ENCODE measurements around the gene ASCL5. TPM values are rescaled to one million over a fixed set of nuclear protein-coding genes. Genes with fewer than 3 reads are reported as not detected.

Gene ASCL5
- total and polyA plus RNA-seq, 2 of the 13 experiments (the other 11 are each of a cell fraction or from before 2014, with no cell fraction given), result not detected

- no peak overlapping the region for H3K4me3 ChIP-seq (replicated peaks in 1 of 3; ENCODE audit: insufficient read depth in 1 of 3, low read depth in 2 of 3, low read length in 3 of 3)
- H3K9ac ChIP-seq (ENCODE audit: insufficient read depth, low read depth, low read length), result no peak overlapping the region
- in situ Hi-C loops (cut with HindIII; ENCODE audit: extremely low pct_ligation_motif_present, low pct_unique_long_range_greater_than_20kb) (loop anchor here (5.0 kb wide), 1 partner anchor 68 kb away; no protein-coding TSS in a partner anchor), intact Hi-C loops (cut with micrococcal nuclease; ENCODE audit: unreplicated experiment) (loop anchor here (1.0 kb wide), 4 partner anchors 21 to 74 kb away; no protein-coding TSS in a partner anchor)
- peaks cover 10% of the 10 kb centered on the region for H3K79me2 ChIP-seq (ENCODE audit: insufficient read depth, low read length)
- CTCF ChIA-PET (ENCODE audit: low intra/inter-chr PET ratio, low total read pairs), result interaction anchor here (1.5 to 1.7 kb wide), 3 partner anchors 35 to 75 kb away, joined by 3 to 23 read pairs (median 16); no protein-coding TSS in a partner anchor
- no peaks in the 10 kb centered on the region for H3K9me3 ChIP-seq (ENCODE audit: low read length)
- BruUV-seq (replicated peaks), result no TSS peak
- no peak overlapping the region for H3K4me2 ChIP-seq (ENCODE audit: low read depth, low read length)
- DNase-seq (ENCODE audit: low spot score) (peak; percentile 59), ATAC-seq (peak; percentile 57), FAIRE-seq (peak; percentile 76)
- H3K27me3 ChIP-seq (ENCODE audit: control insufficient read depth in 1 of 2, insufficient read depth in 2 of 2, low read length in 2 of 2), result no peaks in the 10 kb centered on the region
- H4K20me1 ChIP-seq (ENCODE audit: insufficient read depth, low read length), result no peaks in the 10 kb centered on the region
- H3K27ac ChIP-seq (ENCODE audit: extremely low read length, insufficient read depth, low read length), result no peak overlapping the region
- H2AFZ ChIP-seq (ENCODE audit: low read length), result no peak overlapping the region
- POLR2A ChIA-PET, result no interaction called here
- peaks cover 19 to 72% of the 10 kb centered on the region in 2 experiments for H3K36me3 ChIP-seq (replicated peaks in 1 of 2; ENCODE audit: control insufficient read depth in 1 of 2, insufficient read depth in 2 of 2, low read length in 2 of 2)
- peaks cover 13% of the 10 kb centered on the region for H3K4me1 ChIP-seq (ENCODE audit: insufficient read depth, low read length)
- WGBS (ENCODE audit: low lambda C conversion rate), result 60% methylated on average over 4 of the region's 4 CpGs
- TF ChIP-seq ZNF34 (CRISPR knock-in tag; IDR thresholded peaks at IDR 0.05; ENCODE audit: borderline replicate concordance) (no peak), FOXO1 (CRISPR knock-in tag; IDR thresholded peaks at IDR 0.05) (0 out of 2 replicates have a peak, but pooled peaks have one; percentile 17), MAX (IDR thresholded peaks at IDR 0.05) (0 out of 2 replicates have a peak, but pooled peaks have one; percentile 20), CTCF (CRISPR knock-in tag; IDR thresholded peaks at IDR 0.05) (peak; percentile 68), FOXJ3 (CRISPR knock-in tag; IDR thresholded peaks at IDR 0.05; ENCODE audit: borderline replicate concordance) (peak; percentile 73; the same call in 1 of the 2 replicates), FOXA1 (IDR thresholded peaks at IDR 0.05) (no peak), FOXA1 (CRISPR knock-in tag; IDR thresholded peaks at IDR 0.05) (peak; percentile 73), SMC3 (IDR thresholded peaks at IDR 0.05; ENCODE audit: low read length) (peak; percentile 93), RAD21 (CRISPR knock-in tag; IDR thresholded peaks at IDR 0.05) (peak; percentile 70), FOXA3 (CRISPR knock-in tag; IDR thresholded peaks at IDR 0.05) (peak; percentile 65), ZNF160 (CRISPR knock-in tag; IDR thresholded peaks at IDR 0.05) (no peak), ZNF44 (CRISPR knock-in tag; IDR thresholded peaks at IDR 0.05) (no peak), STAG1 (CRISPR knock-in tag; IDR thresholded peaks at IDR 0.05) (peak; percentile 72), AHDC1 (CRISPR knock-in tag; IDR thresholded peaks at IDR 0.05; ENCODE audit: borderline replicate concordance) (no peak)
These were observed 22.4 kb upstream of the ASCL5 start for GRCh38 chr1:201149400-201149799.
